Measurements from ENCODE around the gene SYNE4.

DNA sequence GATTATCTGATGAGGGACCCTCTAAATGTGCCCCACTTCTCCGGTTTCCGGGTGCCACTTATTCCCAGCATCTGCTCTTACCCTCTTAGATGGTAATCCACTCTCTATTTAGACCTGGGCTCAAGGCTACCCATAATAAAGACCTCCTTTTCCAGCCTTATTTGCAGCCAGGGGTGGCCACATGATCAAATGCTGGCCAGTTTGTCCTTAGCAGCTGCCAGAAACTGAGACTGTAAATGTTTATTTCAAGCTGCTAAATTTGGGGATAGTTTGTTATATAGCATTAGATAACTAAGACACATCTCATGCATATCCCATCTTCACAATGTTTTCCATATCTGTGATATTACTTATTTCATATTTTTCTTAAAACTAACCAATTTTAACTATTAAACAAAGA is 35.3 kb upstream of the SYNE4 start:
- TF ChIP-seq, protein P1, sequence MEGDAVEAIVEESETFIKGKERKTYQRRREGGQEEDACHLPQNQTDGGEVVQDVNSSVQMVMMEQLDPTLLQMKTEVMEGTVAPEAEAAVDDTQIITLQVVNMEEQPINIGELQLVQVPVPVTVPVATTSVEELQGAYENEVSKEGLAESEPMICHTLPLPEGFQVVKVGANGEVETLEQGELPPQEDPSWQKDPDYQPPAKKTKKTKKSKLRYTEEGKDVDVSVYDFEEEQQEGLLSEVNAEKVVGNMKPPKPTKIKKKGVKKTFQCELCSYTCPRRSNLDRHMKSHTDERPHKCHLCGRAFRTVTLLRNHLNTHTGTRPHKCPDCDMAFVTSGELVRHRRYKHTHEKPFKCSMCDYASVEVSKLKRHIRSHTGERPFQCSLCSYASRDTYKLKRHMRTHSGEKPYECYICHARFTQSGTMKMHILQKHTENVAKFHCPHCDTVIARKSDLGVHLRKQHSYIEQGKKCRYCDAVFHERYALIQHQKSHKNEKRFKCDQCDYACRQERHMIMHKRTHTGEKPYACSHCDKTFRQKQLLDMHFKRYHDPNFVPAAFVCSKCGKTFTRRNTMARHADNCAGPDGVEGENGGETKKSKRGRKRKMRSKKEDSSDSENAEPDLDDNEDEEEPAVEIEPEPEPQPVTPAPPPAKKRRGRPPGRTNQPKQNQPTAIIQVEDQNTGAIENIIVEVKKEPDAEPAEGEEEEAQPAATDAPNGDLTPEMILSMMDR (conservative IDR thresholded peaks at IDR 0.05; ENCODE audit: low read depth, low read length), result no peak
- TF ChIP-seq EZH2 (IDR thresholded peaks at IDR 0.05; ENCODE audit: borderline replicate concordance, low read depth, low read length, poor library complexity, severe bottlenecking), result no peak

All from A673 (cell line).